ENCODE measurements around the gene PDK2.

Gene PDK2

DNA sequence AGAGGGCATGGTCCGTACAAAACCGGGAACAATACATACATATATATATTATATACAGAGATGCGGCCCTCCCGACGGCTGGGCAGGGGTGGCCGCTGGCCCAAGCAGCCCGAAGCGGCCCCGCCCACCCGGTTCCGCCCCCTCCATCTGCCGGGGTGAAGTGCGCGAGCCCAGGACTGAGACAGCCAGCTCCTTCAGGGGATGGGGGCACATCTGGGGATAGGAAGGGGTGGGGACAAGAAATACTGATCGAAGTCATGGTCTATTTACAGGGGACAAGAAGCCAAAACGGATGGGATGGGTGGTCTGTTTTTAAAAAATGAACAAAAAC lies 38.6 kb downstream of the PDK2 start:
- no peak overlapping the region for H3K4me3 ChIP-seq (ENCODE audit: low read depth, low read length)

DNA sequence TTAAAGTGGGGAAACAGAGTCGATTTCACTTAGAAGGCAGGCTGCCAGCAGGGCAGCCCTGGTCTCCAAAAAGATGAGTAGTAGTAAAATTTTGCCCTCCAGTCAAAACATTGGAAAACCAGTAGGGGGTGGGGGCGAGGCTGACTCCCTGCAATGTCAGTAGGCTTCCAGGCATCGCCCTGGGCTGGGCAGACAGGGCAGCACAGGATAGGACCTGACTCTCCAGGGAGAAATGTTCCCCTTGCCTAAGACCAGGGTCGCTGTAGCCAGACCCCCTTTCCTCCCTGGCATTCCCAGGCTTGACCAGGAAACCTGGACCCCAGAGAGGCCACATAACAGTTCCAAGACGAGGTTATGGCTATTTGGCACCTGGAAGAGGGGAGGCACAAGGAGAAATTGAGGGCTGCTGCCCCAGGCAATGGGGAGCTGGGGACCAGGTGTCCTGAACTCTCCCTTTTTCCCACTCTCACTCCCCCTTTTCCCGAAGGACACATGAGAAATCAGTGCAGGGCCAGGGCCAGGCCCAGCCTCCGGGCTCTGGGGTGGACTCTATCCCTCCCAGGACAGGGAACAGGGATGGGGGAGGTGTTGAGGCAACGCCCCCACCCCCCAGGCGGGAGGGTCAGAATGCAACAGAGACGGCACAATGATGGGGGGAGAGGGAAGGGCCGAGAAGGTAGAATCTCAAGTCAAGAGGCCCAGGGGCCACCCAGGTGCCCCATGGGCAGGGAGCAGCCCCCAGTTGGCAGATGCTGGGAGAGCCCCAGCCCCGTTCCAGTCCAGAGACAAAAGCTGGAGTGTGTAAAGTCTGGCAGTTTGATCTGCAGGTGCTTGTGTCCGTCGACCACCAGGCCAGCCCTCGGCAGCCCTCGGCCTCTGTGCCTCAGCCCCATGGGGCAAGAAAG lies 39.3 kb downstream of the PDK2 start:
- H3K4me3 ChIP-seq (ENCODE audit: low read depth, low read length) = no peak overlapping the region

DNA sequence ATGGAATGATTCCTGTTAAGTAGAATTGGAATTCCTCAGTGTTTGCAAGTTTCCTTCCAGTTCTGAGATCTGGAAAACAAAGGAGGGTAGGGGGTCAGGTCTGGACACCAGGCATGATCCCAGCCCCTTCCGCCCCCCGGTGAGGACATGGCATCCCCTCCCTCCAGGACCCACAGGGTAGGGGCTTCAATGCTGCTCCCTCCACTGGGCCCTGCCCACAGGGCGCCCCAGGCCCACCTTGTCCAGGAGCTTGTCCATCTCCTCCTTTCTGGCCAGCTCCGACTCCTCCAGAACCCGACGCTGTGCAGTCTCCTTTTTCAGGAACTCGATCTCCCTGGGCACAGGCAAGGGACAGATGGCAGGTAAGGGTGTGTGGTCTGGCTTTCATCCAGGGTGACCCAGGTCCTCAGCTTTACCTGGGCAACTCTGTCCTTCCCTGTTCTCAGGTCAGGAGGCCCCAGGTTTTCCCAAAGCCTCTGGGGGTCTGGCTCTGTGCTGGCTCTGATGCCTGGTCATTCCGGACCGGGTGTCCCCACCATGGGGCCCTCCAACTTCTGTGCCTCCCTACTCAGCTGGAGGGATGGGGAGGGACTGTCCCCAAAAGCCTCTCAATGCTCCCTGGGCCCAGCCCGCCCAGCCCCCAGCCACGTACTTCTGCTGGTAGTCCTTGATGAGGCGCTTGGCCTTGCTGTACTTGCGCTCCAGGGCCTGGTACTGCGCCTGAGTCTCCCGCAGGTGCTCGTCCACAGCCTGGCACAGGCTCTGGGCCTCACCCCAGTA lies 40.4 kb downstream of the PDK2 start:
- H3K4me3 ChIP-seq (ENCODE audit: low read depth, low read length) = no peak overlapping the region

DNA sequence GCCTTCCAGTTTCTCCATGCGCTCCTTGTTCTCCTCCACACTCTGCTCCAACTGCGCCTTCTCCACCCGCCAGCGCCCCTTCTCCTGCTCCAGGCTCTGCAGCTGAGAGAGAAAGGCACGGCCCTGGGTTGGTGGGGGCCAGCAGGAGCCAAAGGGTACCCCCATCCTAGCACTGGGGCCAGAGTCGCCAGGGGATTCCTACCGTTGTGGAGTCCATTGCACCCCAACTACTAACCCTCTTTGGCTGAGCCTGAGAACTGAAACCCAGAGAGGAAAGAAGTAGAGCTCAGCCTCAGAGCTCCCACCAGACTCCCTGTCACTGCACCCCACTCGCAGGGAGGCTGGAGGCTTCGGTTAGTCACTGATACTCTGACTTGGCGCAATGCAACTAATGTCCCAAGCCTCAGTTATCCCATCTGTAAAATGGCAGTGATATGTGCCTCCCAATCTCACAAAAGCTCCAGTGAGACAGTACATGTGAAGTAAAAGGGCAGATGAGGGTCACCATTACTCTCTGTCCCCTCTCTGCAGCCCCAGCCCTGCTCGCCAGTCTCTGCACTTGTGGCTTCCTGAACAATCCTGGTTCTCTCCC lies 41.0 kb downstream of the PDK2 start:
- no peak overlapping the region for H3K4me3 ChIP-seq (ENCODE audit: low read depth, low read length)

DNA sequence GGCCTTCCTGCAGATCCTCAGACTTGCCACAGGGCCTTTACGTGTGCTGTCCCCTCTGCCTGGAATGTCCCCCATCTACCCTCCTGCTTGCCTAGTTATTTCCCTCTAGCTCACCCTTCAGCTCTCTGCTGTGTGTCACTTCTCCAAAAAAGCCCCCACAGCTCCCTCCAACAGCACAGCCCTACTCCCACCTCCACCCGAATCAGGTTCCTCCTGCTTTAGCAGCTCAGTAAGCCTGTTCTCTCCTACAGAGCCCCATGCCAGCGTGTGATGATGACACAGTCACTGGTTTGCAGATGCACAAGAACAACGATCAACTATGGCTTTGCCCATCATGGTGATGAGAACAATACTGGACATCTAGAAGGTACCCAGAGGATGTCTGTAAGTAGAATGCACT lies 41.9 kb downstream of the PDK2 start:
- H3K4me3 ChIP-seq (ENCODE audit: low read depth, low read length) = no peak overlapping the region

- H3K4me3 ChIP-seq (ENCODE audit: low read depth, low read length) = no peak overlapping the region
Measured at GRCh38 chr17:50139185-50139783, 44.1 kb downstream of the PDK2 start.

- H3K4me3 ChIP-seq (ENCODE audit: low read depth, low read length) = no peak overlapping the region
Measured at GRCh38 chr17:50139950-50140885, 45.1 kb downstream of the PDK2 start.

- no peak overlapping the region for H3K4me3 ChIP-seq (ENCODE audit: low read depth, low read length)
Measured at GRCh38 chr17:50141026-50141744, 46.0 kb downstream of the PDK2 start.

- H3K4me3 ChIP-seq (ENCODE audit: low read depth, low read length) = no peak overlapping the region
Measured at GRCh38 chr17:50141745-50142110, 46.6 kb downstream of the PDK2 start.

GRCh38 chr17:50143461-50144176 lies 48.5 kb downstream of the PDK2 start:
- H3K4me3 ChIP-seq (ENCODE audit: low read depth, low read length) = no peak overlapping the region

GRCh38 chr17:50144355-50144754 lies 49.2 kb downstream of the PDK2 start:
- H3K4me3 ChIP-seq (ENCODE audit: low read depth, low read length) = no peak overlapping the region

- no peak overlapping the region for H3K4me3 ChIP-seq (ENCODE audit: low read depth, low read length)
Measured at GRCh38 chr17:50144845-50145531, 49.8 kb downstream of the PDK2 start.

- no peak overlapping the region for H3K4me3 ChIP-seq (ENCODE audit: low read depth, low read length)
Measured at GRCh38 chr17:50145532-50146229, 50.5 kb downstream of the PDK2 start.

GRCh38 chr17:50146230-50146926 lies 51.2 kb downstream of the PDK2 start:
- H3K4me3 ChIP-seq (ENCODE audit: low read depth, low read length) = no peak overlapping the region

DNA sequence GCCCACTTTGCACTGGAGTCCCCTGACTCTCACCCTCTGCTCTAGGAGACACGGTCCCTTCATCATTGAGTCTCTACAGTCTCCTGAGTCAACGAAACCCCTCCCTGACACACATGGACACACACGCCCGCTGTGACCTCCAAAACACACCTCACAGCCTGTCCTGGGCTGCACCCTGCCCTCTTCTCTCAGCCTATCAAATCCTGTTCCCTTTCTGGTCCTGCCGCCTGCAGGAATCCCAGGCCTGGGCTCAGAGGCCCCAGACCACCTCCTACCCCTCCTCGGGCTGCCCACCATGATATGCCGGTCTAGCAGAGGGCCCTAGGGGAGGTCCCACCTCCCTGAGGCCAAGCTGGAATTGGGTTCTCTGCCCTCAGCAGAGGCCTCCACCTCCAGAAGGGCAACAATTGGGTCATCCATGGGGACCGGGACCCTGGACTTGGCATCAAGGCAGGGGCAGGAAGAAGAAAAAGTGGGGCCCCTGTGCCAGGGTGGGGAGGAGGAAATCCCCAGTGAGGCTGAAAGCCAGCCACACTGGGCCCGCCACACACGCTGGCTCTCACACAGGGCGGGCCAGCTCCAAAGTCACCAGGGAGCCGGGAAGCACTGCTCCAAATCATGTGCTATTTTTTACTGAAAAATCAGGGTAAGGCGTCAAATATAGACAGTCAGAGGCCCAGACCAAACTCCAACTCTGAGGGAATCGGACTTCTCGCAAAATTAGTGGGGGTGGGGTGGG lies 51.9 kb downstream of the PDK2 start:
- H3K4me3 ChIP-seq (ENCODE audit: low read depth, low read length) = no peak overlapping the region

DNA sequence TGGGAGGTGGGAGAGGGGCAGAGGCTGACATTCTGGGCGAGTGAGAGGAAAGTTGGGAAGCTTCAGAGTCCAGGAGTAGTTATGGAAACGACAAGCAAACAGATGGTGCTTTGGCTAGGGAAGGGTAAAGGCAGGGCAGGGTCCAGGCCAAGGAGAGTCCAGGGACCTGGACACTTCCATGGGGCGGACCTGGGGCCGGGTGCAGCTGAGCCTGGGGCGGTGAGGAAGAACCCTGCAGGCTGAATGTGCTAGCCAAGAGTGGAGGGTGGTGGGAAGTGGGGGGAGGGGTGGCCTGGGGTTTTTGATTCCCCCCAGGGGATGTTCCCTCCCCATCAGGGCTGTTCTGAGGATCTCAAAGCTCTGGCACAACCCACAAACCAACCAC lies 52.7 kb downstream of the PDK2 start:
- H3K4me3 ChIP-seq (ENCODE audit: low read depth, low read length) = no peak overlapping the region
